AG04450 (cell line): Measurements from ENCODE around the gene PLEKHG3. TPM values are rescaled to one million over a fixed set of nuclear protein-coding genes. Genes with fewer than 3 reads are reported as not detected.

Experiments used
- CTCF ChIA-PET: fragments of 300-600, 350-600 bp; formaldehyde crosslinking; extraction: SDS; loops from one replicate; lab custom pipeline; 2022; ENCODE audit warnings: antibody characterized with exemption, inconsistent platforms; lab: Charles Lee
- POLR2A ChIA-PET: fragments of 350-600 bp; formaldehyde crosslinking; extraction: SDS; loops from one replicate; lab custom pipeline; 2021; ENCODE audit warnings: antibody characterized with exemption, inconsistent platforms; lab: Yijun Ruan, JAX
- DNase-seq: peaks from one replicate; pipeline ENCODE4 v3.0.0-alpha.2; 2011; ENCODE audit warnings: low read depth, low spot score
- H3K27ac ChIP-seq: one replicate; pipeline ENCODE4 v1.5.1; 2012; ENCODE audit warnings: low read depth, low read length, control low read depth
- H3K27me3 ChIP-seq: one replicate; pipeline ENCODE4 v1.6.0; 2012; ENCODE audit warnings: low read length; ENCODE audit not compliant: control insufficient read depth, insufficient read depth
- H3K4me3 ChIP-seq: 2 replicates; pipeline ENCODE4 v1.5.1; 2011; ENCODE audit warnings: mild to moderate bottlenecking, low read depth, low read length, control low read depth
- H3K9me3 ChIP-seq: 2 replicates; pipeline ENCODE4 v1.5.1; 2012; ENCODE audit warnings: low read length; ENCODE audit not compliant: control insufficient read depth, insufficient read depth
- polyA plus RNA-seq: library from polyadenylated mRNA; depleted of rRNA; stranded (reverse); fragments of >200 nt; gene quantifications from 2 replicates; pipeline ENCODE4 v1.2.3, GENCODE V29; 2011
- TF ChIP-seq, protein P1 (sequence below): IDR thresholded peaks from 2 replicates; pipeline ENCODE4 v1.5.1; 2011; ENCODE audit warnings: low read depth, low read length, control low read depth, inconsistent platforms

PLEKHG3 gene
- polyA plus RNA-seq, 1 experiment, result 6.6 TPM

DNA sequence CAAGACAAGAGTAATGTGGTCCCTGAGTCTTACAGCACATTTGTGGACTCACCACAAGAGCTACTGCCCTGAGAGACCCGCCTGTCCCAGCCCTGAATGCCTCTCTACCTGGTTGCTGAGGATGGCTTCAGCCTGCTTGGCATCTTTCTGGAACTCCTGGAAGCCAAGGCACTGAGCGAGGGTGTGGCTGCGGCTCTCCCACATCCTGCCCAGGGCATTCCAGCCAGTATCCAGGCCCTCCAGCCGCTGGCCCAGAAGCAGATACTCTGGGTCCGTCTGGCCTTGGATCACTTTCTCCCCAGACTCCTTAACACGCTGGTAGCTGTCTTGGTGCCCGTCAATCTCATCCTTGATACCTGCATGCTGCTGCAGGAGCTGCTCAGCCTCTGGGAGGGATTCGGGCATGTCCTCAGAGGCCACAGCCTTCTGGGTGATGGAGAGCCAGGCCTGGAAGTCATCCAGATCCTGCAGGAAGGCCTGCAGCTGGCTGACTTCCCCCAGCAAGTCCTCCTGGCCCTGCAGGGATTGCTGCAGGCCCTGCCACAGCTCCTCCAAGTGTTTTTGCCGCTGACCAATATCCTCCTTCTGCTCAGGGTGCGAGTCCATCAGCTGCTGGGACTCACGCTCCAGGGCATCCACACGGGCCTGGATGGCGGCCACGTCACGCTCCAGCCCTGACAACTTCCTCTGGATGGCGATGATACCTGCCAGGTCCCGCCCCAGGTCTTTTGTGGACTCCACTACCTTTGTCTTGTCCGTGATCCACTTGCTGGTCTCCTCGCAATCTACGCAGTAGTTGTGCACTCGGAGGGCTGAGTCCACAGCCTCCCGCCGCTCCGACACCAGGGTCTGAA lies 82.3 kb downstream of the PLEKHG3 start:
- Histone ChIP-seq H3K9me3 (no peaks in the 10 kb centered on the region; the same call in 1 of the 2 replicates), H3K4me3 (no peak overlapping the region), H3K27ac (no peak overlapping the region), H3K27me3 (peaks cover 11% of the 10 kb centered on the region)
- TF ChIP-seq, protein P1, sequence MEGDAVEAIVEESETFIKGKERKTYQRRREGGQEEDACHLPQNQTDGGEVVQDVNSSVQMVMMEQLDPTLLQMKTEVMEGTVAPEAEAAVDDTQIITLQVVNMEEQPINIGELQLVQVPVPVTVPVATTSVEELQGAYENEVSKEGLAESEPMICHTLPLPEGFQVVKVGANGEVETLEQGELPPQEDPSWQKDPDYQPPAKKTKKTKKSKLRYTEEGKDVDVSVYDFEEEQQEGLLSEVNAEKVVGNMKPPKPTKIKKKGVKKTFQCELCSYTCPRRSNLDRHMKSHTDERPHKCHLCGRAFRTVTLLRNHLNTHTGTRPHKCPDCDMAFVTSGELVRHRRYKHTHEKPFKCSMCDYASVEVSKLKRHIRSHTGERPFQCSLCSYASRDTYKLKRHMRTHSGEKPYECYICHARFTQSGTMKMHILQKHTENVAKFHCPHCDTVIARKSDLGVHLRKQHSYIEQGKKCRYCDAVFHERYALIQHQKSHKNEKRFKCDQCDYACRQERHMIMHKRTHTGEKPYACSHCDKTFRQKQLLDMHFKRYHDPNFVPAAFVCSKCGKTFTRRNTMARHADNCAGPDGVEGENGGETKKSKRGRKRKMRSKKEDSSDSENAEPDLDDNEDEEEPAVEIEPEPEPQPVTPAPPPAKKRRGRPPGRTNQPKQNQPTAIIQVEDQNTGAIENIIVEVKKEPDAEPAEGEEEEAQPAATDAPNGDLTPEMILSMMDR, result no peak
- ChIA-PET POLR2A (no interaction called here), CTCF (interaction anchor here (0.7 to 1.6 kb wide), 3 partner anchors 11 to 27 kb away, joined by 3 to 6 read pairs (median 3); no protein-coding TSS in a partner anchor)
- DNase-seq, result no peak

DNA sequence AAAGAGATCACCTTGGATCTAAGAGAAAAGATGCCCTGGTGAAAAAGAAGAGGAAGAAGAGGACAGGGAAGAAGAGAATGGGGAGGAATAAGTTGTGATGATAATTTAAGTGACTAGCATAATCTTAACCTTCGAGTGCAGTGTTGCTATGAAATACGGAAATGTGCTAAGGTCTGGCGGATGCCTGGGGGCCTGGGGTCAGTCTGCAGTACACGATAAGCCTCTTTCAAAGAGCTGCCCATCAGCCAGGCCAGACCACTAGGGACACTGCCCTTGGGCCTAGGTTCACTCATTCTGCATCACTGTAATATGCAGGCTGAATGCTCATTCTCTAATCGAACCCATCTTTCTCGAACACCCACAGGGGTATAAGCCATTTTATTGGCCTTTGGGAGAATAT lies 83.4 kb downstream of the PLEKHG3 start:
- no peak for DNase-seq
- H3K4me3 ChIP-seq, result no peak overlapping the region
- H3K27ac ChIP-seq, result no peak overlapping the region
- H3K9me3 ChIP-seq, result no peaks in the 10 kb centered on the region; the same call in 1 of the 2 replicates
- peaks cover 5% of the 10 kb centered on the region for H3K27me3 ChIP-seq
- TF ChIP-seq, protein P1, result no peak
- POLR2A ChIA-PET, result no interaction called here
- CTCF ChIA-PET, result no interaction called here

DNA sequence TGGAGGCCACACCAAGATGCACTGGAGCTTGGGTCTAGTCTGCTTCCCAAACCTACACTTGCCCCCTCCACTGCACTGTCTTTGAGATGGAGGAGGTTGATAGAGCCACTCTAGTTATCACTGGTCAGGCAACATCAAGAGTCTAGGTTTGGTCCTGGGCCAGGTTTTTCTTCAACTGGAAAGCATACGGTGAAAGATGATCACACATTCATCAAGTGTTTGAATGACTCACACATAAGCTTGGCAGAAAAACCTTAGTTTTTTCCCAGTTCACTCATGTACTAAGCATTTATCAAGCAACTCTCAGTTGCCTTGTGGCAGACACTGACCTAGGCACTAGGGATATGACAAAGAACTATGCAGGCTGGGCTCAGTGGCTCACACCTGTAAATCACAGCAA lies 84.5 kb downstream of the PLEKHG3 start:
- TF ChIP-seq, protein P1, result no peak
- peaks cover 5% of the 10 kb centered on the region for H3K27me3 ChIP-seq
- peak; percentile 70 for DNase-seq
- H3K27ac ChIP-seq, result no peak overlapping the region
- ChIA-PET CTCF (interaction anchor here (2.7 kb wide), 1 partner anchor 12 kb away, joined by 13 read pairs; no protein-coding TSS in a partner anchor), POLR2A (interaction anchor here (1.0 kb wide), 1 partner anchor 52 kb away, joined by 3 read pairs; no protein-coding TSS in a partner anchor)
- H3K4me3 ChIP-seq, result no peak overlapping the region
- no peaks in the 10 kb centered on the region; the same call in 1 of the 2 replicates for H3K9me3 ChIP-seq

DNA sequence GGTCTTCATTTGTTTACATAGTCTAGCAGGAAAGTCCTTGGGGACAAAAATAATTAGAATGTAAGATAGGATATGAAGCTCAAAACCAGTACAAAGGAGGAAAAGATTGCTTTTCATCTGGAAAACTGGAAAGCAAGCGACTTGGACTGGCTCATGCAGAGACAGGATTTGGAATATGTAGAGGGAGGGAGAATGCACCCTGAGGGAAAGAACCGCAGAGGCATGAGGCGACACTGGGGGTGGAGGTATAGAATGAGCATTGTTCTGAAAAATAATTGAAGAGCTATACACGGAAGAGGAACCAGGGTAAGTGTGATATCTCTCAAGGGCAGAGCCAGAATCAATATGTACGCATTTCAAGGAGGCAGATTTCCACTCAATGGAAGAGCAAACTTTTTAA lies 85.5 kb downstream of the PLEKHG3 start:
- no peak overlapping the region for H3K4me3 ChIP-seq
- CTCF ChIA-PET, result interaction anchor here (0.6 to 2.7 kb wide), 2 partner anchors 11 to 559 kb away, joined by 3 to 13 read pairs; no protein-coding TSS in a partner anchor
- H3K9me3 ChIP-seq, result no peaks in the 10 kb centered on the region; the same call in 1 of the 2 replicates
- POLR2A ChIA-PET, result no interaction called here
- DNase-seq, result no peak
- peaks cover 6% of the 10 kb centered on the region for H3K27me3 ChIP-seq
- H3K27ac ChIP-seq, result no peak overlapping the region
- TF ChIP-seq, protein P1, result no peak

DNA sequence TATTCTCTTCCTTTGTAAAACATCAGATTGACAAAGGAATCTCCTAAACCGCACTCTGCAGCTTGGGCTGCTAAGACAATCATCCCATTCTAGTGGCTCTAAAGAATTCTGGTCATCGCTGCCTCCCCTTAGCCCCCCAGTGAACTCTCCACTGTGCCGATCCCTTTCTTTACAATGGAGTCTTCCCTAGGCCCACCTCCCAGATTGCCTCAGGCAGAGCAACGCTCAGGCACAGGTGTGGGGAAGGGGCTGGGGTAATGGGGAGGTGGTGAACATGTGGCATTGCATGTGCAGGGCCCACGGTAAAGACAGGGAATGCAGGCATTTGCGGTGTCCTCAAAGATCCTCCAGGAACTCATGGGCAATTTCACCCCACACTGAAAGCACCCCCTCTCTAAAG lies 86.3 kb downstream of the PLEKHG3 start:
- POLR2A ChIA-PET, result no interaction called here
- Histone ChIP-seq H3K27ac (no peak overlapping the region), H3K4me3 (no peak overlapping the region), H3K27me3 (peaks cover 13% of the 10 kb centered on the region), H3K9me3 (no peaks in the 10 kb centered on the region; the same call in 1 of the 2 replicates)
- CTCF ChIA-PET, result interaction anchor here (2.7 kb wide), 1 partner anchor 10 kb away, joined by 13 read pairs; no protein-coding TSS in a partner anchor
- TF ChIP-seq, protein P1, result no peak
- DNase-seq, result no peak
